Liver (tissue), 9 donors: Measurements from ENCODE around the gene FAM3A. TPM values are rescaled to one million over a fixed set of nuclear protein-coding genes. Genes with fewer than 3 reads are reported as not detected.
A peak's percentile ranks its signal among the peaks of the same experiment; 100 is the strongest.

Source experiments
- DNase-seq: peaks from one replicate; pipeline ENCODE4 v3.0.0-alpha.2; 2017; ENCODE audit warnings: low spot score
- H3K27ac ChIP-seq, 2 donors: one replicate each; pipeline ENCODE4 v1.7.0; 2013; ENCODE audit warnings: inconsistent platforms in 2 of 2, low read length in 2 of 2, control low read depth in 1 of 2, low read depth in 1 of 2, mild to moderate bottlenecking in 1 of 2
- H3K27me3 ChIP-seq, 4 donors: one replicate each; pipeline versions ENCODE4 v1.6.1 to v1.7.0; 2013; ENCODE audit warnings: low read length in 3 of 4, inconsistent platforms in 1 of 4, mild to moderate bottlenecking in 1 of 4, moderate library complexity in 1 of 4; ENCODE audit not compliant: control insufficient read depth in 4 of 4, insufficient read depth in 4 of 4
- H3K36me3 ChIP-seq, 4 donors: one replicate each; pipeline versions ENCODE4 v1.6.1 to v1.7.0; 2013; ENCODE audit warnings: low read length in 3 of 4, mild to moderate bottlenecking in 3 of 4, low read depth in 1 of 4, moderate library complexity in 1 of 4; ENCODE audit not compliant: control insufficient read depth in 4 of 4, insufficient read depth in 3 of 4
- H3K4me1 ChIP-seq, 4 donors: one replicate each; pipeline versions ENCODE4 v1.6.1 to v1.7.0; 2013; ENCODE audit warnings: low read length in 3 of 4, mild to moderate bottlenecking in 3 of 4, moderate library complexity in 1 of 4; ENCODE audit not compliant: control insufficient read depth in 4 of 4, insufficient read depth in 4 of 4
- H3K4me3 ChIP-seq, 3 donors: one replicate each; pipeline versions ENCODE4 v1.6.1 to v1.7.0; 2013; ENCODE audit warnings: low read length in 3 of 3, control low read depth in 1 of 3, low read depth in 1 of 3, mild to moderate bottlenecking in 1 of 3
- H3K9ac ChIP-seq, 2 donors: one replicate each; pipeline ENCODE4 v1.7.0; 2013; ENCODE audit warnings: low read length in 2 of 2, mild to moderate bottlenecking in 2 of 2, moderate library complexity in 2 of 2, control low read depth in 1 of 2, low read depth in 1 of 2
- H3K9me3 ChIP-seq, 4 donors: one replicate each; pipeline versions ENCODE4 v1.6.1 to v1.7.0; 2013; ENCODE audit warnings: low read length in 3 of 4; ENCODE audit not compliant: control insufficient read depth in 4 of 4
- FOXA2 ChIP-seq: IDR thresholded peaks from 2 replicates; pipeline ENCODE4 v1.6.1; 2016; ENCODE audit warnings: antibody characterized with exemption
- GABPA ChIP-seq, 2 donors: IDR thresholded peaks in 1 of 2; conservative IDR thresholded peaks in 1 of 2; 2 replicates each; pipeline ENCODE4 v1.6.1; 2016; ENCODE audit warnings: antibody characterized with exemption in 2 of 2, mild to moderate bottlenecking in 1 of 2, moderate library complexity in 1 of 2
- HNF4G ChIP-seq: IDR thresholded peaks from 2 replicates; pipeline ENCODE4 v1.6.1; 2016; ENCODE audit warnings: antibody characterized with exemption
- JUND ChIP-seq, 2 donors: IDR thresholded peaks; 2 replicates each; pipeline ENCODE4 v1.6.1; 2016; ENCODE audit warnings: antibody characterized with exemption in 2 of 2
- NR2F2 ChIP-seq: IDR thresholded peaks from 2 replicates; pipeline ENCODE4 v1.6.1; 2016; ENCODE audit warnings: antibody characterized with exemption
- RAD21 ChIP-seq, 2 donors: IDR thresholded peaks; 2 replicates each; pipeline ENCODE4 v1.6.1; 2016; ENCODE audit warnings: antibody characterized with exemption in 2 of 2, mild to moderate bottlenecking in 2 of 2
- TAF1 ChIP-seq: conservative IDR thresholded peaks from 2 replicates; pipeline ENCODE4 v1.6.1; 2016; ENCODE audit warnings: antibody characterized with exemption, mild to moderate bottlenecking
- YY1 ChIP-seq: IDR thresholded peaks from 2 replicates; pipeline ENCODE4 v1.6.1; 2016; ENCODE audit warnings: antibody characterized with exemption, mild to moderate bottlenecking
- WGBS: extraction: QIAGEN DNeasy Blood & Tissue Kit; methylation state at CpG from one replicate; pipeline ENCODE4 v1.1.7; 2013; 5-methylcytosine and 5-hydroxymethylcytosine counted together
- polyA plus RNA-seq, 2 donors: library from polyadenylated mRNA; stranded (reverse) in 1 of 2; unstranded in 1 of 2; fragments of 200-250 nt in 1 of 2; fragments of >200 nt in 1 of 2; fragmentation: Nextera tagmentation in 1 of 2; extraction: Ambion mirVana in 1 of 2; gene quantifications; one replicate each; pipeline versions ENCODE4 v1.2.1 to v1.2.3, GENCODE V29; 2013 to 2015
- total RNA-seq, 2 donors: library from RNA; depleted of rRNA; stranded (reverse); fragments of >200 nt; gene quantifications; one replicate each; pipeline ENCODE4 v1.2.3, GENCODE V29; 2014
- TF ChIP-seq, protein P1 (sequence below): IDR thresholded peaks from 2 replicates; pipeline ENCODE4 v1.6.1; 2016; ENCODE audit warnings: antibody characterized with exemption
- TF ChIP-seq, protein P2 (sequence below): IDR thresholded peaks from 2 replicates; pipeline ENCODE4 v1.6.1; 2016; ENCODE audit warnings: antibody characterized with exemption
- TF ChIP-seq, protein P3 (sequence below): fragments of 150-350 bp; IDR thresholded peaks from 2 replicates; pipeline ENCODE4 v1.5.1; 2017; ENCODE audit warnings: improper control_type of control experiment, low read depth, low read length; ENCODE audit not compliant: missing input control
- TF ChIP-seq, protein P4 (sequence below): IDR thresholded peaks from 2 replicates; pipeline ENCODE4 v1.6.1; 2016; ENCODE audit warnings: antibody characterized with exemption, mild to moderate bottlenecking
- donor health status: healthy.
- donor health status: healthy.
- donor health status: healthy.
- donor health status: healthy.
- donor health status: healthy.

Gene FAM3A
- total and polyA plus RNA-seq, 4 donors, result 11.6 to 36.3 (median 34.2) TPM

DNA sequence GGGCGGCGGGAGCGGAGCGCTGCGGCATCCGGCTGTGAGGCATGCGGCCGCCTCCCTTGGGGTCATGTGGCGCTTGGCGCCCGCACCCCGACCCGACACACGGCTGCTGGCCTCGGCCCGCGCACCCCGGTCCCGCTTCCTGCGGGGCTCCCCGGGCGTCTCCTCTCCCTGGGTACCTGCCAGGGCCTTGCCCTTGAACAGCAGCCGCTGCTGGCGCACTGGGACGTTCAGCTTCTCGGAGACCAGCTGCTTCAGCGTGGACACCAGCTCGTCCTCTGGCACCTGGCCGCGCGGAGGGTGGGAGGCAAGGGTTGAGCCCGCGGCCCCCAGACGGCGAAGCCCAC, 30.0 kb downstream of the FAM3A start:
- Histone ChIP-seq H3K4me1 (peaks cover 11 to 36% (median 20%) of the 10 kb centered on the region in 4 donors), H3K36me3 (peaks cover 0 to 6% (median 2%) of the 10 kb centered on the region in 4 donors), H3K27ac (peak overlapping the region; percentile 67 to 73), H3K27me3 (no peaks in the 10 kb centered on the region), H3K4me3 (peak overlapping the region; percentile 59 to 86 (median 78)), H3K9me3 (no peaks in the 10 kb centered on the region), H3K9ac (peak overlapping the region; percentile 20 to 31)
- 3% methylated on average over 35 of the region's 35 CpGs for WGBS
- no peak for DNase-seq
- TF ChIP-seq JUND (IDR thresholded peaks at IDR 0.05), result no peak
- TF ChIP-seq, protein P1, sequence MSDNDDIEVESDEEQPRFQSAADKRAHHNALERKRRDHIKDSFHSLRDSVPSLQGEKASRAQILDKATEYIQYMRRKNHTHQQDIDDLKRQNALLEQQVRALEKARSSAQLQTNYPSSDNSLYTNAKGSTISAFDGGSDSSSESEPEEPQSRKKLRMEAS, result no peak
- TF ChIP-seq HNF4G, result no peak
- no peak for TF ChIP-seq YY1
- TF ChIP-seq, protein P2, sequence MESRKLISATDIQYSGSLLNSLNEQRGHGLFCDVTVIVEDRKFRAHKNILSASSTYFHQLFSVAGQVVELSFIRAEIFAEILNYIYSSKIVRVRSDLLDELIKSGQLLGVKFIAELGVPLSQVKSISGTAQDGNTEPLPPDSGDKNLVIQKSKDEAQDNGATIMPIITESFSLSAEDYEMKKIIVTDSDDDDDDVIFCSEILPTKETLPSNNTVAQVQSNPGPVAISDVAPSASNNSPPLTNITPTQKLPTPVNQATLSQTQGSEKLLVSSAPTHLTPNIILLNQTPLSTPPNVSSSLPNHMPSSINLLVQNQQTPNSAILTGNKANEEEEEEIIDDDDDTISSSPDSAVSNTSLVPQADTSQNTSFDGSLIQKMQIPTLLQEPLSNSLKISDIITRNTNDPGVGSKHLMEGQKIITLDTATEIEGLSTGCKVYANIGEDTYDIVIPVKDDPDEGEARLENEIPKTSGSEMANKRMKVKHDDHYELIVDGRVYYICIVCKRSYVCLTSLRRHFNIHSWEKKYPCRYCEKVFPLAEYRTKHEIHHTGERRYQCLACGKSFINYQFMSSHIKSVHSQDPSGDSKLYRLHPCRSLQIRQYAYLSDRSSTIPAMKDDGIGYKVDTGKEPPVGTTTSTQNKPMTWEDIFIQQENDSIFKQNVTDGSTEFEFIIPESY, result no peak
- TF ChIP-seq, protein P3, sequence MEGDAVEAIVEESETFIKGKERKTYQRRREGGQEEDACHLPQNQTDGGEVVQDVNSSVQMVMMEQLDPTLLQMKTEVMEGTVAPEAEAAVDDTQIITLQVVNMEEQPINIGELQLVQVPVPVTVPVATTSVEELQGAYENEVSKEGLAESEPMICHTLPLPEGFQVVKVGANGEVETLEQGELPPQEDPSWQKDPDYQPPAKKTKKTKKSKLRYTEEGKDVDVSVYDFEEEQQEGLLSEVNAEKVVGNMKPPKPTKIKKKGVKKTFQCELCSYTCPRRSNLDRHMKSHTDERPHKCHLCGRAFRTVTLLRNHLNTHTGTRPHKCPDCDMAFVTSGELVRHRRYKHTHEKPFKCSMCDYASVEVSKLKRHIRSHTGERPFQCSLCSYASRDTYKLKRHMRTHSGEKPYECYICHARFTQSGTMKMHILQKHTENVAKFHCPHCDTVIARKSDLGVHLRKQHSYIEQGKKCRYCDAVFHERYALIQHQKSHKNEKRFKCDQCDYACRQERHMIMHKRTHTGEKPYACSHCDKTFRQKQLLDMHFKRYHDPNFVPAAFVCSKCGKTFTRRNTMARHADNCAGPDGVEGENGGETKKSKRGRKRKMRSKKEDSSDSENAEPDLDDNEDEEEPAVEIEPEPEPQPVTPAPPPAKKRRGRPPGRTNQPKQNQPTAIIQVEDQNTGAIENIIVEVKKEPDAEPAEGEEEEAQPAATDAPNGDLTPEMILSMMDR, result no peak

DNA sequence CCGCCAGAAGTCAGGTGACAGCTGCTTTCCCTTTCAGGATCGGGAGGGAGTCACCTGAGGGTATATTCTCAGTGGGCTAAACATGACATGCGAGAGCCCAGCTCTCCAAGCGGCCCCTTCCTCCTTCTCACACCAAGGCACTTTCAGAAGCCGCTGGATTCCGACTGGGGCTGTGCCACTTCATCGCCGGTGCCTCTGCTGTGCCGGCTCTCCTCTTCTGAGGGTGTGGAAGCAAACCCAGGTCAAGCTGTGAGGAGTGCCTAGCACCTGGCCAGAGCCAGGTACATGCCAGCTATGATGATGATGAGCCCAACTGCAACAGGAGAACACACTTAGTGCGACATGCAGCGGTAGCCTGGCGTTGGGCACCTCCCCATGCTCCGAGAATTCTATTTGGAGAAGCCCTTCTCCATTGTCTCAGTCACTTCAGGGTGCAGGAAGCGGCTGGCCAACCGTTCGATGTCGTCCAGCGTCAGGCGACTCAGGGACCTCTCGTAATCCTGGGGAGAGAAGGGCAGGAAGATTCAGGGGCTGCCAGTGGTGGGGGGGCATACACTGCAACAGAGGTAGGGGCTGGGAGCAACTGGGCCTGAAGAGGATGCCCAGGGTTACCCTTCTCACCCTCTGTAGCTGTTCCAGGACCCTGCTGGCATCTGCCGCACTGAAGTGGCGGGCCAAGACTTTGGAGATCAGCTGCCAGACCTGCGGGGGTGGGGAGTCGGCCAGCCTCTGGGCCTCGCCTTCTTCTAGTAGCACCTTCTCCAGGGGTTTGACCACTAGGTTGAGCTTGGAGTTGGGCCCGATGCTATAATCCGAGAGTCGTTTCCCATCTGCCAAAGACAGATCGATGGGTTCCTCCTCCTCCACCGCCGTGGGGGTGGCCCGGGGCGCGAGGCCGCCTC, 30.6 kb downstream of the FAM3A start:
- Histone ChIP-seq H3K27ac (peak overlapping the region; percentile 67 to 73), H3K27me3 (no peaks in the 10 kb centered on the region), H3K9ac (peak overlapping the region in 1 of 2 donors; percentile 20), H3K9me3 (no peaks in the 10 kb centered on the region), H3K4me1 (peaks cover 9 to 36% (median 20%) of the 10 kb centered on the region in 4 donors), H3K4me3 (peak overlapping the region; percentile 59 to 86 (median 78)), H3K36me3 (peaks cover 0 to 6% (median 2%) of the 10 kb centered on the region in 4 donors)
- DNase-seq, result no peak
- TF ChIP-seq HNF4G, result no peak
- no peak for TF ChIP-seq JUND (IDR thresholded peaks at IDR 0.05)
- no peak for TF ChIP-seq NR2F2
- no peak for TF ChIP-seq TAF1
- TF ChIP-seq GABPA (IDR thresholded peaks at IDR 0.05 in 1 of 2, conservative IDR thresholded peaks at IDR 0.05 in 1 of 2), result no peak
- no peak for TF ChIP-seq FOXA2
- TF ChIP-seq, protein P4, sequence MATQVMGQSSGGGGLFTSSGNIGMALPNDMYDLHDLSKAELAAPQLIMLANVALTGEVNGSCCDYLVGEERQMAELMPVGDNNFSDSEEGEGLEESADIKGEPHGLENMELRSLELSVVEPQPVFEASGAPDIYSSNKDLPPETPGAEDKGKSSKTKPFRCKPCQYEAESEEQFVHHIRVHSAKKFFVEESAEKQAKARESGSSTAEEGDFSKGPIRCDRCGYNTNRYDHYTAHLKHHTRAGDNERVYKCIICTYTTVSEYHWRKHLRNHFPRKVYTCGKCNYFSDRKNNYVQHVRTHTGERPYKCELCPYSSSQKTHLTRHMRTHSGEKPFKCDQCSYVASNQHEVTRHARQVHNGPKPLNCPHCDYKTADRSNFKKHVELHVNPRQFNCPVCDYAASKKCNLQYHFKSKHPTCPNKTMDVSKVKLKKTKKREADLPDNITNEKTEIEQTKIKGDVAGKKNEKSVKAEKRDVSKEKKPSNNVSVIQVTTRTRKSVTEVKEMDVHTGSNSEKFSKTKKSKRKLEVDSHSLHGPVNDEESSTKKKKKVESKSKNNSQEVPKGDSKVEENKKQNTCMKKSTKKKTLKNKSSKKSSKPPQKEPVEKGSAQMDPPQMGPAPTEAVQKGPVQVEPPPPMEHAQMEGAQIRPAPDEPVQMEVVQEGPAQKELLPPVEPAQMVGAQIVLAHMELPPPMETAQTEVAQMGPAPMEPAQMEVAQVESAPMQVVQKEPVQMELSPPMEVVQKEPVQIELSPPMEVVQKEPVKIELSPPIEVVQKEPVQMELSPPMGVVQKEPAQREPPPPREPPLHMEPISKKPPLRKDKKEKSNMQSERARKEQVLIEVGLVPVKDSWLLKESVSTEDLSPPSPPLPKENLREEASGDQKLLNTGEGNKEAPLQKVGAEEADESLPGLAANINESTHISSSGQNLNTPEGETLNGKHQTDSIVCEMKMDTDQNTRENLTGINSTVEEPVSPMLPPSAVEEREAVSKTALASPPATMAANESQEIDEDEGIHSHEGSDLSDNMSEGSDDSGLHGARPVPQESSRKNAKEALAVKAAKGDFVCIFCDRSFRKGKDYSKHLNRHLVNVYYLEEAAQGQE, result no peak
- TF ChIP-seq RAD21 (IDR thresholded peaks at IDR 0.05), result no peak
- WGBS, result 52% methylated on average over 35 of the region's 35 CpGs
